OCI-LY7 (cell line): ENCODE measurements around the gene KYAT1. TPM values are rescaled to one million over a fixed set of nuclear protein-coding genes. Genes with fewer than 3 reads are reported as not detected.

Experiments
- BruUV-seq: library from RNA; stranded (reverse); fragments of 400-500 nt; replicated peaks from 2 replicates; lab custom pipeline; 2021; lab: Mats Ljungman, UMichigan
- CTCF ChIA-PET: fragments of 300-600 bp; sonication (Branson Sonifier 250); formaldehyde crosslinking; loops from one replicate; lab custom pipeline; 2022; ENCODE audit warnings: antibody characterized with exemption; ENCODE audit not compliant: unreplicated experiment; lab: Charles Lee
- POLR2A ChIA-PET: fragments of 300-600 bp; sonication (Branson Sonifier 250); formaldehyde crosslinking; loops from one replicate; lab custom pipeline; 2022; ENCODE audit warnings: antibody characterized with exemption; lab: Charles Lee
- DNase-seq: peaks from one replicate; pipeline ENCODE4 v3.0.0-alpha.2; 2015; ENCODE audit warnings: low spot score
- H2AFZ ChIP-seq: fragments of 200-600 bp; sonication (generic), shearing (Covaris generic); 2 replicates; pipeline ENCODE4 v1.6.1; 2014; ENCODE audit warnings: mild to moderate bottlenecking, antibody characterized with exemption, low read length, moderate library complexity
- H3K27ac ChIP-seq: fragments of 200-600 bp; sonication (generic); 2 replicates; pipeline ENCODE4 v1.5.1; 2014; ENCODE audit warnings: mixed run types, low read depth, mild to moderate bottlenecking, moderate library complexity, low read length, inconsistent platforms; ENCODE audit not compliant: poor library complexity, severe bottlenecking
- H3K36me3 ChIP-seq: fragments of 200-600 bp; sonication (generic); 2 replicates; pipeline ENCODE4 v1.6.1; 2014; ENCODE audit warnings: mild to moderate bottlenecking, antibody characterized with exemption, low read length, moderate library complexity, mixed read lengths; ENCODE audit not compliant: insufficient read depth
- H3K4me1 ChIP-seq: fragments of 200-600 bp; sonication (generic); 2 replicates; pipeline ENCODE4 v1.5.1; 2014; ENCODE audit warnings: mild to moderate bottlenecking, low read length; ENCODE audit not compliant: insufficient read depth, poor library complexity, severe bottlenecking
- H3K4me2 ChIP-seq: fragments of 200-600 bp; sonication (generic); 2 replicates; pipeline ENCODE4 v1.6.1; 2014; ENCODE audit warnings: mild to moderate bottlenecking, low read length
- H3K4me3 ChIP-seq: fragments of 200-600 bp; sonication (generic); 2 replicates; pipeline ENCODE4 v1.5.1; 2014; ENCODE audit warnings: mild to moderate bottlenecking, low read depth, low read length; ENCODE audit not compliant: poor library complexity, severe bottlenecking
- H3K79me2 ChIP-seq: fragments of 200-600 bp; sonication (generic); 2 replicates; pipeline ENCODE4 v1.6.1; 2016; ENCODE audit warnings: low read depth, mild to moderate bottlenecking, low read length, moderate library complexity, mixed read lengths; ENCODE audit not compliant: insufficient read depth
- H3K9me2 ChIP-seq: fragments of 200-600 bp; sonication (generic); 2 replicates; pipeline ENCODE4 v1.6.1; 2016; ENCODE audit warnings: mild to moderate bottlenecking, low read length, mixed read lengths; ENCODE audit not compliant: insufficient read depth
- H3K9me3 ChIP-seq: fragments of 200-600 bp; sonication (generic); 2 replicates; pipeline ENCODE4 v1.6.1; 2014; ENCODE audit warnings: mild to moderate bottlenecking, mixed run types, low read length, mixed read lengths
- H4K20me1 ChIP-seq: fragments of 200-600 bp; sonication (generic); 2 replicates; pipeline ENCODE4 v1.6.1; 2014; ENCODE audit warnings: mild to moderate bottlenecking, antibody characterized with exemption, low read length, moderate library complexity, mixed read lengths; ENCODE audit not compliant: insufficient read depth
- CTCF ChIP-seq: fragments of 200-600 bp; sonication (generic); conservative IDR thresholded peaks from 2 replicates; pipeline ENCODE4 v1.5.1; 2014; ENCODE audit warnings: mild to moderate bottlenecking, antibody characterized with exemption, low read length, moderate library complexity, mixed read lengths
- EZH2phosphoT487 ChIP-seq: fragments of 200-600 bp; sonication (generic); IDR thresholded peaks from 2 replicates; pipeline ENCODE4 v1.6.1; 2018; ENCODE audit warnings: low read depth, borderline replicate concordance, mild to moderate bottlenecking, mixed run types, antibody characterized with exemption, low read length, moderate library complexity, mixed read lengths
- intact Hi-C: fragments of 100-400 bp; cut with micrococcal nuclease; formaldehyde crosslinking; loops from one replicate; pipeline ENCODE4 v1.10.0; 2022; ENCODE audit not compliant: unreplicated experiment
- total RNA-seq, 2 experiments: library from RNA; depleted of rRNA in 1 of 2; stranded (reverse); fragments of >200 nt in 1 of 2; shearing (Covaris generic) in 1 of 2; gene quantifications; 2 replicates each; pipeline ENCODE4 v1.2.3, GENCODE V29; 2014 to 2022

The KYAT1 gene
- total RNA-seq, 2 experiments from 2014 or later, result 28.3 to 44.7 TPM

- Histone ChIP-seq H3K9me3 (no peaks in the 10 kb centered on the region), H3K4me1 (no peaks in the 10 kb centered on the region), H3K79me2 (no peaks in the 10 kb centered on the region), H3K4me3 (no peak overlapping the region), H4K20me1 (no peaks in the 10 kb centered on the region), H3K9me2 (no peaks in the 10 kb centered on the region), H3K4me2 (no peak overlapping the region), H2AFZ (no peak overlapping the region), H3K36me3 (peaks cover 75% of the 10 kb centered on the region), H3K27ac (no peak overlapping the region)
- DNase-seq, result no peak
- no TSS peak for BruUV-seq
- POLR2A ChIA-PET, result interaction anchor here (1.0 kb wide), 1 partner anchor 57 kb away, joined by 3 read pairs; no protein-coding TSS in a partner anchor
- CTCF ChIA-PET, result no interaction called here
- intact Hi-C loops, result no loop called here
- TF ChIP-seq EZH2phosphoT487, result no peak
- no peak for TF ChIP-seq CTCF
These were observed 31.5 kb upstream of the KYAT1 start for GRCh38 chr9:128913048-128913900.

- no peaks in the 10 kb centered on the region for H4K20me1 ChIP-seq
- DNase-seq, result no peak
- H3K4me3 ChIP-seq, result no peak overlapping the region
- intact Hi-C loops, result no loop called here
- H3K9me2 ChIP-seq, result no peaks in the 10 kb centered on the region
- TF ChIP-seq CTCF, result no peak
- no peak for TF ChIP-seq EZH2phosphoT487
- H3K36me3 ChIP-seq, result peaks cover 75% of the 10 kb centered on the region
- BruUV-seq, result no TSS peak
- H3K4me2 ChIP-seq, result no peak overlapping the region
- ChIA-PET CTCF (no interaction called here), POLR2A (interaction anchor here (1.0 kb wide), 1 partner anchor 57 kb away, joined by 3 read pairs; no protein-coding TSS in a partner anchor)
- H3K27ac ChIP-seq, result no peak overlapping the region
- H3K9me3 ChIP-seq, result no peaks in the 10 kb centered on the region
- H3K4me1 ChIP-seq, result no peaks in the 10 kb centered on the region
- H2AFZ ChIP-seq, result no peak overlapping the region
- no peaks in the 10 kb centered on the region for H3K79me2 ChIP-seq
These were observed 30.6 kb upstream of the KYAT1 start for GRCh38 chr9:128912270-128912853.

- BruUV-seq, result no TSS peak
- intact Hi-C loops, result no loop called here
- no peak overlapping the region for H2AFZ ChIP-seq
- TF ChIP-seq CTCF, result no peak
- TF ChIP-seq EZH2phosphoT487, result no peak
- peaks cover 77% of the 10 kb centered on the region for H3K36me3 ChIP-seq
- DNase-seq, result no peak
- H3K4me1 ChIP-seq, result no peaks in the 10 kb centered on the region
- POLR2A ChIA-PET, result no interaction called here
- no peaks in the 10 kb centered on the region for H3K9me3 ChIP-seq
- no peaks in the 10 kb centered on the region for H3K79me2 ChIP-seq
- H3K4me2 ChIP-seq, result no peak overlapping the region
- no peaks in the 10 kb centered on the region for H3K9me2 ChIP-seq
- CTCF ChIA-PET, result no interaction called here
- no peak overlapping the region for H3K27ac ChIP-seq
- H3K4me3 ChIP-seq, result no peak overlapping the region
- no peaks in the 10 kb centered on the region for H4K20me1 ChIP-seq
These were observed 29.8 kb upstream of the KYAT1 start for GRCh38 chr9:128911529-128912035.
